WTC11 (cell line): ENCODE results near the gene RNF146.
A peak's percentile ranks its signal among the peaks of the same experiment; 100 is the strongest.

ENCODE experiments used
- AFF4 ChIP-seq: sonication (generic); formaldehyde crosslinking; IDR thresholded peaks from 2 replicates; pipeline ENCODE4 v1.8.1; 2023; ENCODE audit warnings: mild to moderate bottlenecking, missing genetic modification reagents, borderline replicate concordance
- ATF1 ChIP-seq: sonication (generic); formaldehyde crosslinking; IDR thresholded peaks from 2 replicates; pipeline ENCODE4 v1.8.1; 2023; ENCODE audit warnings: mild to moderate bottlenecking, moderate library complexity, missing genetic modification reagents
- ATF3 ChIP-seq: sonication (generic); formaldehyde crosslinking; conservative IDR thresholded peaks from 2 replicates; pipeline ENCODE4 v1.8.1; 2022; ENCODE audit warnings: mild to moderate bottlenecking, missing genetic modification reagents
- CBFB ChIP-seq: sonication (generic); formaldehyde crosslinking; IDR thresholded peaks from 2 replicates; pipeline ENCODE4 v1.8.1; 2022; ENCODE audit warnings: mild to moderate bottlenecking, low read depth, missing genetic modification reagents
- CREM ChIP-seq: sonication (generic); formaldehyde crosslinking; IDR thresholded peaks from 2 replicates; pipeline ENCODE4 v1.8.1; 2022; ENCODE audit warnings: mild to moderate bottlenecking, missing genetic modification reagents, moderate library complexity
- CTCF ChIP-seq: fragments of 200-600 bp; IDR thresholded peaks from 2 replicates; pipeline ENCODE4 v1.8.0; 2022; ENCODE audit warnings: antibody characterized with exemption
- ETV6 ChIP-seq: sonication (generic); formaldehyde crosslinking; IDR thresholded peaks from 2 replicates; pipeline ENCODE4 v1.8.1; 2022; ENCODE audit warnings: mild to moderate bottlenecking, missing genetic modification reagents
- USF1 ChIP-seq: sonication (generic); formaldehyde crosslinking; IDR thresholded peaks from 2 replicates; pipeline ENCODE4 v1.8.0; 2022; ENCODE audit warnings: mild to moderate bottlenecking, missing genetic modification reagents
- ZNF121 ChIP-seq: sonication (generic); formaldehyde crosslinking; IDR thresholded peaks from 2 replicates; pipeline ENCODE4 v1.8.0; 2023; ENCODE audit warnings: missing genetic modification reagents
- ZNF281 ChIP-seq: sonication (generic); formaldehyde crosslinking; IDR thresholded peaks from 2 replicates; pipeline ENCODE4 v1.8.0; 2023; ENCODE audit warnings: mild to moderate bottlenecking, missing genetic modification reagents

- no peak for TF ChIP-seq ATF3
- 0 out of 2 replicates have a peak, but pooled peaks have one; percentile 19 for TF ChIP-seq CTCF
- TF ChIP-seq ETV6 (CRISPR knock-in tag), result no peak
- TF ChIP-seq ATF1 (CRISPR knock-in tag), result no peak
- TF ChIP-seq USF1 (CRISPR knock-in tag), result no peak
- no peak for TF ChIP-seq CREM (CRISPR knock-in tag)
- no peak for TF ChIP-seq CBFB (CRISPR knock-in tag)
- TF ChIP-seq AFF4 (CRISPR knock-in tag), result no peak
- no peak for TF ChIP-seq ZNF281 (CRISPR knock-in tag)
- no peak for TF ChIP-seq ZNF121
These were observed 36.3 kb downstream of the RNF146 start for GRCh38 chr6:127302728-127303660.
